WI38 (cell line): Measurements from ENCODE around the gene UMAD1.

ENCODE experiments used
- H3K4me3 ChIP-seq: 2 replicates; pipeline ENCODE4 v1.5.1; 2011; ENCODE audit warnings: low read depth, mild to moderate bottlenecking, control low read depth, low read length
- TF ChIP-seq, protein P1 (sequence below): IDR thresholded peaks from 2 replicates; pipeline ENCODE4 v1.5.1; 2012; ENCODE audit warnings: low read depth, mild to moderate bottlenecking, control low read depth, low read length

Gene UMAD1

DNA sequence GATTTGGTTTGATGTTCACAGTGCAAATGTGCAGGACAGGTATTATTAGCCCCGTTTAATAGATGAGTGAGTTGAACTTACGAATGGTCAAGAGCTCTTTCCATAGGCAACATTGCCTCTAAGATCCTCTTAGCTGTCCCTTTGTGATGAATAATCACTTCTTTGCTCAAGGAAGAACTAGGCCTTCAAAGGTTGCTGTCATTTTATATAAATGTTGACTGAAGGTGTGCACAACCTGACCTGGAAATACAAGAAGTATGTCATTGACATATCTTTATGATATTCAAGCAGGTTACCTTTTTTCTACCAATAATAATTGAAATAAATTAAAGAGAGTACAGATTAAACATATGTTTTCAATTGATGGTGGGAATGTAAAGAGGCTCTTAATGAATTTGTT, 279.5 kb downstream of the UMAD1 start:
- no peak overlapping the region for H3K4me3 ChIP-seq
- TF ChIP-seq, protein P1, sequence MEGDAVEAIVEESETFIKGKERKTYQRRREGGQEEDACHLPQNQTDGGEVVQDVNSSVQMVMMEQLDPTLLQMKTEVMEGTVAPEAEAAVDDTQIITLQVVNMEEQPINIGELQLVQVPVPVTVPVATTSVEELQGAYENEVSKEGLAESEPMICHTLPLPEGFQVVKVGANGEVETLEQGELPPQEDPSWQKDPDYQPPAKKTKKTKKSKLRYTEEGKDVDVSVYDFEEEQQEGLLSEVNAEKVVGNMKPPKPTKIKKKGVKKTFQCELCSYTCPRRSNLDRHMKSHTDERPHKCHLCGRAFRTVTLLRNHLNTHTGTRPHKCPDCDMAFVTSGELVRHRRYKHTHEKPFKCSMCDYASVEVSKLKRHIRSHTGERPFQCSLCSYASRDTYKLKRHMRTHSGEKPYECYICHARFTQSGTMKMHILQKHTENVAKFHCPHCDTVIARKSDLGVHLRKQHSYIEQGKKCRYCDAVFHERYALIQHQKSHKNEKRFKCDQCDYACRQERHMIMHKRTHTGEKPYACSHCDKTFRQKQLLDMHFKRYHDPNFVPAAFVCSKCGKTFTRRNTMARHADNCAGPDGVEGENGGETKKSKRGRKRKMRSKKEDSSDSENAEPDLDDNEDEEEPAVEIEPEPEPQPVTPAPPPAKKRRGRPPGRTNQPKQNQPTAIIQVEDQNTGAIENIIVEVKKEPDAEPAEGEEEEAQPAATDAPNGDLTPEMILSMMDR = no peak

DNA sequence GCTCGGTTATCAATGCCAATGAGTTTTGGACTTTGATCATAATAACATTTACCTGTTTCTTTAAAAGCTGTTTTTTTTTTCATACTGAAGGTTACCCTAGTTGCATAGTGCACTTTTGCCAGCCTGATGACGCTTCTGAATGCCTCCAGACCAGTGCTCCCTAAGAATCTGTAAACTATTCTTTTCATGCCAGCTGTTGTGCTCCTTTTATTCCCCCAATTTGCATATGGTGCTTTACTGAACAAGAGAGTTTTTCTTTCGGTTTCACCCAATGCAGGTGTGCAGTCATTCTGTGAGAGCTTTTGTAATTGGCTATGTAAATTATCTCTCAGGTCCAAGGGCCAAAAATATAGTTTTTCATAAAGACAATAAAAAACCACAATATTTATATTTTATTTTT, 279.9 kb downstream of the UMAD1 start:
- TF ChIP-seq, protein P1 = no peak
- no peak overlapping the region for H3K4me3 ChIP-seq

DNA sequence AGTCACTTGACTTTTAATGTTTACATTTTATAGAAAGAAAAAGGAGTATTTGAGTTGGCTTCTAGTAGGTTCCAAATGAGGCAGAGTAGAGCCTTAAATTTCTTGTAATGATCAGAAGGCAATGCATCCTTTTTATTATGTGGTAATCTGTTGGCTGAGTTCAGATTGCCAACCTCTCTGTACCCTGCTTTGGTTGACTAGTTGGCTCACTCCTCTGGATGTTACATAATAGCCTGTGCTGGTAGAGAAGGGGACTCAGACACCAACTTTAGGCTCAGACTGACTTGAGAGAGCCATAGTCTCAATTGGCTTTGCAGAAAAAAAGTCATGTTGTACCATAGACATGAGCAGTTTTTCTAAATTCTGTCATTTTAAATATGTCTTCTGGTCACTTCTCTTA, 281.3 kb downstream of the UMAD1 start:
- no peak overlapping the region for H3K4me3 ChIP-seq
- TF ChIP-seq, protein P1 = no peak

DNA sequence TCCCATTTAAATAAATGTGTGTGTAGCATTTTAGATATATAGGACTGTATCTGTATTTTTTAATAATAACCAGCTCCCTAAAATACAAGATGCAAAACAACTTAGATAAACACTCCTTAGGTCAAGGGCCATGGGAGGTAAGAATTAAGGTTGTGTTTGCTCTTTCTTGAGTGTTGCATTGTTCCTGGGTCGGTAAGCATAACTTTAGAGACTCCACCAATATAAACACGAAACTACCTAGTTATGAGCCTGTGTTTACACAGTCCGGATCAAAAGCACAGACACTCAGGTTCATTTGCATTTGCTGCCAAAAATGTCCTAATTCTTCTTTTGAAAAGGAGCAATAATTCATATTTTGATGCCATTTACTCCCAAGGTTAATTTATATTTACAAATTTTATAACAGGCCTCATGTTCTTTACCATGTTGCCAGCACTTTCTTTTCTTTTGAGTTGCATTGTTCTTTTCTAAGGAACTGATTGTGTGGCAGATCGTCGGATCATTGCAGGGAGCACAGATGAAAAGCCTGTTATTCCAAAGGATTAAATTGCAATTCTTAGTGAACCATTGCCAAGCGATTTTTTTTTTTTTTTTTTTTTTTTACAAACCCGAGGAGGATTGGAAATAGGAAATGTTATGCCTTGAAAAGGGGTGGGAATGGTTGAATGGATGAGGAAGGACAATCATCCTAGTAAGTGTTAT, 282.3 kb downstream of the UMAD1 start:
- TF ChIP-seq, protein P1 = no peak
- H3K4me3 ChIP-seq = no peak overlapping the region

DNA sequence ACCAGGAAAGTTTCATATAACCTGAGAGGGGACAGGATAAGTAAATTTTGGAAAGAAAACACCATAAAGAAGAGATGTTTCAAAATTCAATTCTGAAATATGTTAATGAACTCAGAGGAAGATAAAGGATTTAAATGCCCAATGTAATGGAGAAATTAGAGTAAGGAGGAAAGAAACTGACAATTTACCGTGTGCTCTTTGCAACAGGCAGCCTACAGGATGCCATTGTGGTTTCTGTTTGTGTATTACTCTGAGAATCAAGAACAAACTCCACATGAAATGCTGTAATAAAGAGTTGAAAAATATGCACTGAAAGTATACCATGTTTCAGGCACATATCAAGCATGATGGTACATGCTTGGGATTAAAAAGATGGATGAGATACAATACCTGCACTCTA, 283.3 kb downstream of the UMAD1 start:
- TF ChIP-seq, protein P1 = no peak
- no peak overlapping the region for H3K4me3 ChIP-seq

DNA sequence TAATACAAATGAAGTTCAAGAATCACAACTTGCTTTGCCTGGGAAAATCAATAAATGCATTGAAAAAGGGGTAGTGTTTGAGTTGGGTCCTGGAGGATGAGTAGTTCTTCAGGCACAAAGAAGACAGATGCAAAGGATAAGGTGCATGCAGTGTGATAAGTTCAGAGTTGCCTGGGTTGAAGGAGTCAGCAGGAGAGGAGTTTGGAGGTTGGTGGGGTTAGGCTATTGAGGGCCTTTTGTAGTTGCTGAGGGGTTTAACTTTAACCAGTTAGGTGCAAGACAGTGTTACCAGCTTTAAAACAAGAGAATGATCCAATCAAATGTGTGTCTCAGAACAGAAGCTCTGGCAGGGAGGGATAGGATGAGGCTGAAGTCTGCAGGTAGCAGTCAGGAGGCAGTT, 283.8 kb downstream of the UMAD1 start:
- H3K4me3 ChIP-seq = no peak overlapping the region
- TF ChIP-seq, protein P1 = no peak
